HG03460 (cell line): Measurements from ENCODE around the gene HAPSTR1.
"Not testable (repeated sequence)": the region's sequence is repeated elsewhere in the genome, so short reads cannot be mapped to it uniquely, and the experiment has no call there.

Source experiments
- ATAC-seq: cut with Tn5 transposase; IDR thresholded peaks from one replicate; pipeline ENCODE4 v1.9.1; 2021; ENCODE audit not compliant: unreplicated experiment

Gene HAPSTR1, protein sequence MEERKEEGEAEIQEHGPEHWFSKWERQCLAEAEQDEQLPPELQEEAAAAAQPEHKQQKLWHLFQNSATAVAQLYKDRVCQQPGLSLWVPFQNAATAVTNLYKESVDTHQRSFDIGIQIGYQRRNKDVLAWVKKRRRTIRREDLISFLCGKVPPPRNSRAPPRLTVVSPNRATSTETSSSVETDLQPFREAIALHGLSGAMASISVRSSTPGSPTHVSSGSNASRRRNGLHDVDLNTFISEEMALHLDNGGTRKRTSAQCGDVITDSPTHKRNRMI

DNA sequence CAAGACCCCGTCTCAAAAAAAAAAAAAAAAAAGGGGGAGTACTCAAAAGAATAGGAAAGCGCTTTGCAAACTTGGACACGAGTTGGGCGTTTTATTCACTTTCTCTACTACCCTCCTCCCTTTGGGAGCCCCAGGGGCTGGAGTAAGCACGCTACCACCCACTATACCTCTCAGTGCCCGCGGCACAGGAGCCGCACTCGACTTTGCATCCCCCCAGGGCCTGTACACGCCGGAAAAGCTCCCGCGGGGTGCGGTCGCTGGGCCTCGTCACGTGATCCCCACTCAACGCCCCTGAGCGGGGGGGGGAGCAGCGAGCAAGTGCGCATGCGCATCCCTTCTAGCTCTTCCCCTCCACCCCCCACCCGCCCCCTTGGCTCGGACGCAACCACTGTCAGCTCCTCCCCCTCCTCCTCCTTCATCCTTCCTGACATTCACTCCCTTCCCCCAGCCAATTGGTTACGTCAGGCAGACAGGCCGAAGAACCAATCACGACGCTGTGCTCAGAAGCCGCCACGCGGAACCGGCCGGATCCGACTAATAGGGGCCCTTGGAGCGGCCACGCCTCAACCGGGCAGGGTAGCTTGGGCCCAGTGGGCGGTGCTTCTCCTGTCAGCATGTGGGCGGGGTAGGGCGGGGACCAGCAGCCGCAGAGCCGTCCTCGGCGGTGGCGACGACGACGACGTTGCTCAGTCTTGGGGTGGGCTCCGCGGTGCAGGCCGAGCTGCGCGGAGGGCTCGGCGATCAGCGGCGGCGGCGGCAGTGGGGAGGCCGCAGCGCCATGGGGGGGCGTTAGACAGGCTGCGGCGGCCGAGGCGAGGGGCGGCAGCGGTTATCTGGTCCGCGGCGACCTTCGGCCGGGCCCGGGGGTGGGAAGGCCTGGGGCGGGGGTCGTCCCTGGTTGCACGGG is at the start of gene HAPSTR1:
Gene HAPSTR1 (plus strand): TSS at position 685 of the 907 bp plus-strand sequence. CDS start 401 bp downstream, outside the sequence.
- ATAC-seq: peak; percentile 89

DNA sequence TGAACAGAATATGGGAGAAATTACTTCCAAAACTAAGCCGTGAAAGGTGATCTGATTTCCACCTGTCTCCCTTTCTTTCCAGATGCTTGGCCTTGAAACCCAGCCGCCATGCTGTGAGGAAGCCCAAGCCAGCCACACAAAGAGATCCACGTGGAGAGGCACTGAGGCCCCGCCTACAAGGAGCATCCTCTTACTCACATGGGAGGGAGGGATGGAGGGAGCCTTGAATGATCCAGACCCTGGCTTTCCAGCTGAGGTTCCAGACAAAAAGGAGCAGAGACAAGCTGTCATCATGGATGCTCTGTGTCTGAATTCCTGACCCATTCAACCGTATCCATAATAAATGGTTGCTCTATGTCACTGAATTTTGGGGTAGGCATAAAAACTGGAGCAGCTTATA is 48.9 kb upstream of the HAPSTR1 start:
- ATAC-seq: no peak

DNA sequence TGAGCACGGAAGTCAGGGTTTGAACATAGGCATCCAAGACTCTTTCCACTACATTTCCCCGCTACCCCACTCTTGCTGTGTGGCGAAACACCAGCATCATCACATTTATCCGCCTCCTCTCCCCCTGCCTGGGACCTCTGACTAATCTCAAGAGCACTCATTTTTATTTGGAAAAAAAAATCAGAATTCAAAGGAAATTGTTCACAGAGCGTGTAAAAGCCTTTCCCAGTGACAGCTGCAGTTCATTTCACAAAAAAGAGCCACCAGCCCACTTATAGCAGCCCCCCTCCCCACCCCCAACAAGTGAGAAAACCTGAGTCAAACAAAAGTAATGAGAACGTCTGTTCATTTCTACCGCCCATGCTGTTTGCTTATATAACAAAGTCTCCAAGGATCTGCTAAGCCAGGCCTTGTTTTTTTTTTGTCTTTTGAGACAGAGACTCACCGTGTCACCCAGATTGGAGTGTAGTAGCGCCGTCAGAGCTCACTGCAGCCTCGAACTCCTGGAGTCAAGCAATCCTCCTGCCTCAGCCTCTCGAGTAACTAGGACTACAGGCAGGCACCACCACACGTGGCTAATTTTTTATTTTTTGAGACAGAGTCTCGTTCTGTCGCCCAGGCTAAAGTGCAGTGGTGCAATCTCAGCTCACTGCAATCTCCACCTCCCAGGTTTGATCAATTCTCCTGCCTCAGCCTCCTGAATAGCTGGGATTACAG is 48.3 kb upstream of the HAPSTR1 start:
- no peak for ATAC-seq

DNA sequence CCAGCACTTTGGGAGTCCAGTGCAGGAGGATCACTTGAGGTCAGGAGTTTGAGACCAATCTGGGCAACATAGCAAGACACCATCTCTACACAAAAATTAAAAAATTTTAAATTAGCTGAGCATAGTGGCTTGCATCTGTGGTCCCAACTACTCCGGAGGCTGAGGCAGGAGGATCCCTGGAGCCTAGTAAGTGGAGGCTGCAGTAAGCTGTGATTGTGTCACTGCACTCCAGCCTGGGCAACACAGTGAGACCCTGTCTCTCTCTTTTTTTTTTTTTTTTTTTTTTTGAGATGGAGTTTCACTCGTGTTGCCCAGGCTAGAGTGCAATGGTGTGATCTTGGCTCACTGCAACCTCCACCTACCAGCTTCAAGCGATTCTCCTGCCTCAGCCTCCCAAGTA is 45.9 kb upstream of the HAPSTR1 start:
- not testable (repeated sequence) for ATAC-seq

DNA sequence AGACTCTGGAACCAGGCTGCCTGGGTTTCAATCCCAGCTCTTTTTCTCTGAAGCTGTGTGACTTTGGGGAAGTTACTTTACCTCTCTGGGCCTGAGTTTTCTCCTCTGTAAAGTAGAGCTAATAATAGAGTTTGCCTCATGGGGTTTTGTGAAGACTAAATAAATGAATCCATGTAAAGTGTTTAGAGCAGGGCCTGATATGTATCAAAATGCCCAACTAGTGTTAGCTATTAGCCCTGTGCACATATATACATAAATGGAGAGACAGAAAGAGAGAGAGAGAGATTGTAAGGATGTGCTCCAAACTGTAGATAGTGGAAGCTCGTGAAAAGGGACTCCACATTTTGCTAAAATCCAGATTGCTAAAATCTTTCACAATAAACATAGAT is 44.8 kb upstream of the HAPSTR1 start:
- ATAC-seq: no peak

DNA sequence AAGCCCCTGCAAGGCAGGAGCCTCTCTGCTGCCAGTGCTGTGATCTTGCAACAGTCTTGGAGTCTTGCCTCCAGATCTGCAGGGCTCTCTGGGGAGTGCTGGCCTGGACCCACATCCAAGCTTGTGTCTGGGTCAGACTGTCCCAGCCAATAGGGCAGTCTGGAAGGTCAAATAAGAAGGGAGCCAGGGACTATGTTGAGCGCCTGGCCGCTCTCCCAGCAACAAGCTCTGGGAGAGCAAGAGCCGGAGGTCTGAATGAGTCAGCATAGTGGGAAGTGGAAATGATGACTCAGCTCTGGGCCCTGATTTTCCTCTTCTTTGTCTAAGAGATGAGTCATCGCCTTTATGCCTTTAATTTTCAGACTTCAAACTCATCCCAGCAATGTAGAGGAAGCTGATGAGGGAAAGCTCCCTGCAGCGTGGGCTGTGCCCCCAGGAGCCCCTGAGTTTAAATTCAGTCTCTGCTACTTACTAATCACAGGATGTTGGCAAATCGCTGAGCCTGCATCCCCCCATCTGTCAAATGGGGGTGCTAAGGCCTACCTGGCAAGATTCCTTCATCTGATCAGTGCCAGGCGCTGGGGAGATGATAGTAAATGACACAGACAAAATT is 43.6 kb upstream of the HAPSTR1 start:
- peak; percentile 70 for ATAC-seq

DNA sequence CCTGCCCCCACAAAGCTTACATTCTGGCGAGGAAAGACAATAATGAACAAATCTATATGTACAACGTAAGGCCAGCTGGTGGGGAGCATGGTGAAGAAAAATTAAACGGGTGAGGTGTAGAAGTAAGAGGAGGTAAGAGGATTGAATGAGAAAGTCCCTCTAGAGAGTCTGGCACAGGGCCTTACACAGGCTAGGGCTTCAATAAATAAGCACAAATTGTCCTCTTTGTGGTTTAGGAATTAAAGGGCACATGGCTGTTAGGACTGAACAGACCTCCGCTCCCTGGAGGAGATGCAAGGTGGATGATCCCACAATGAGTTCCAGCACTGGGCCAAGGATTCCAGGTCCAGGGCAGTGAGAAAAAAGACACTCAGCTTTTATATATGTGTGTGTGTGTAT is 43.1 kb upstream of the HAPSTR1 start:
- ATAC-seq: no peak

DNA sequence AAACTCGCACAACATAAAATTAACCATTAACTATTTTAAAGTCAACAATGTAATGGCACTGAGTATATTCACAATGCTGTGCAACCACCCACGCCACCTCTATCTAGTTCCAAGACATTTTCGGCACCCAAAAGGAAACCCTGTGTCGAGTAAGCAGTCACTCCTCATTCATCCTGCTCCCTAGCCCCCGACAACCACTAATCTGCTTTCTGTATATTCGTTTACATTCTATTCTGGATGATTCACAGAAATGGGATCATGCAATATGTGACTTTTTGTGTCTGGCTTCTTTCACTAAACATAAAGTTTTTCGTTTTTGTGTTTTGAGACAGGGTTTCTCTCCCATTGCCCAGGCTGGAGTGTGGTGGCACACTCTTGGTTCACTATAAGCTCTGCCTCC is 42.2 kb upstream of the HAPSTR1 start:
- ATAC-seq: no peak

DNA sequence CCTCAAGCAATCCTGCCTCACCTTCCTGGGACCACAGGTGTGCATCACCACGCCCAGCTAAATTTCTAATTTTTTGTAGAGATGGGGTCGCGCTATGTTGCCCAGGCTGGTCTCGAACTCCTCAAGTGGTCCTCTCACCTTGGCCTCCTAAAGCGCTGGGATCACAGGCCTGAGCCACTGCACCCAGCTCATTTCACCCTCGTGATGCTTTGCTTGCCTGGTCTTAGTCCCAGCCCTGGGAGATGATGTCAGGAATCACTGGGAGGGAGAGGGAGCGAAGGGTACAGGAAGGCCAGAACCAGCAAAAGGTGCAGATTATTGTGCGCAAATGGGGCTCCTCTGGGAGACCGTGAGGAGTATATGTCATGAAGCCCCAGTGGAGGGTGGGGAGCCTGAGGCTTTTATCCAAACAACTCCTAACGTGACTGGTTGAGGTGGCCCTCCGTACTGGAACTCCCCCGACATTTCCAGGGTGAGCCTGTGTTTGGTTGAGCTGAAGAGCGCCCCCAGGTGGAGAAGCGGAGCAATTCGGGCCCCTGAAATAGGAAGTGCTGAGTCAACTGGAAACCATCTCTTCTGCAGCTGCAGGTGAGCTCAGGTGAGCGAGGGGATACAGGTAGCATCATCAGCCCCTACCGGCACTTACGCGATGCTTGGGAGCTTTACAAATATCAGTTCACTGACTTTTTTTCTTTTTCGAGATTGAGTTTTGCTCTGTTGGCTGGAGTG is 41.2 kb upstream of the HAPSTR1 start:
- ATAC-seq: no peak

DNA sequence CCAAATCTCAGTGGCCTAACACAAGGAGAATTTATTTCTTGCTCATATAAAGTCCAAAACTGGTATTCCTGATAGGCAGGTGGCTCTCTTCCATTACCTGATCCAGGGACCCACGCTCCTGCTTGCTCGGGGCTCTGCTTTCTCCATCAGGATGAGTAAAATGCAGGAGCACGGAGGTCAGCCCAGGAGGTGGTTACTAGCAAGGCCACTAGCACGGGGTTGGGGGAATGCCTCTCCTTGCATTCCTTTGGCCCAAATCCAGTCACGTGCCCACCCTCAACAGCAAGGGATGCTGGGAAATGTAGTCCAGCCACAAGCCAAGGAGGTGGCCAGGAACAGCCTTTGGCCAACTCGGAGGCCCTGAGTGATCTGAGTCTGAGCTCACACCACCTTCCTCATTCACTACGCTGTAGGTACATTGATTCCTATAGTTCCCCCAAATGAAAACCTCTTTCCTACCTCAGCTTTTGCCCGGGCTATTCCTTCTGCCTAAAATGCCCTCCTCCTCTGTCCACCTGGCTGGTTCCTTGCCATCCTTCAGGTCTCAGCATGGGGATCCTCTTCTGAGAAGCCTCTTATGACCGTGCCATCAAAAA is 38.3 kb upstream of the HAPSTR1 start:
- ATAC-seq: no peak

DNA sequence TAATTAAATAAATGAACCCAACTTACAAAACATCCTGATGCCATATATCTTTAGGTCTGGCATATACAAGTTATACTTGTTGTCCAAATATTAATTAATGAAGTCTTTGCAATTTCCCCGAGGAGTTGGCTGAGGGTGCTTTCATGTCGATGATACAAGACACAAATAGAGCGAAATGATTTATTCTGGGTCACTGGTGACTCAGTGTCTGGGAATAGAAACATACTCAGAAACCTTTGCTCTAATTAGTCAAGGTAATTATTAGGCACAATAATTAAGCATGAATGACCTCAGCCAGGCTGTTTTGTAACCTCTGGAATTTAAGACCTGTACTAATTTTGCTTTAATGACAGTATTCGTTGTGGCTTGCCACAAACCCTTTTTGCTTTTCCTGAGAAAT is 37.0 kb upstream of the HAPSTR1 start:
- ATAC-seq: no peak

DNA sequence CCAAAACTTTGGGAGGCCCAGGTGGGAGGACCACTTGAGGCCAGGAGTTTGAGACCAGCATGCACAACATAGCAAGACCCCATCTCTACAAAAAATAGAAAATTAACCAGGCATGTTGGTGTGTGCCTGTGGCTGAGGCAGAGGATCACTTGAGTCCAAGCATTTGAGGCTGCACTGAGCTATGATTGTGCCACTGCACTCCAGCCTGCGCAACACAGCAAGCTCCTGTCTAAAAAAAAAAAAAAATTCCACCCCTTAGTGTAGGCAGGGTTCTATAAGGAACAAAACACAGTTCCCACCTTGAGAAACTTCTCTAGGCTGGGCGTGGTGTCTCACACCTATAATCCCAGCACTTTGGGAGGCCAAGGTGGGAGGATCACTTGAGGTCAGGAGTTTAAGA is 36.3 kb upstream of the HAPSTR1 start:
- no peak for ATAC-seq

DNA sequence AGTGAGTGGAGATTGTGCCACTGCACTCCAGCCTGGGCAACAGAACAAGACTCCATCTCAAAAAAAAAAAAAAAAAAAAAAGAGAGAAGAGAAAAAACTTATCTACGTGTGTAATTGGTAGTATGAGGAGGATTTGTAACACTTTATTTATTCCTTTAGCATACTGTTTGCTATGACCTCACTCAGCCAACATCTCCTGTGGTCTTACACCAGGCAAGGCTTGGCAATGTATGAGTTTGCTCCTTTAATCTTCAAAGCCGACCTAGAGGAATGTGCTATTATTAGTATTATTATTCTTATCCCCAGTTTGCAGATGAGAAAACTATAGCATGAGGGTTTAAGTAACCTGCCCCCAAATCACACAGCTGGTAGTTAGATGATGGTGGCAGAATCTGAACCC is 35.8 kb upstream of the HAPSTR1 start:
- ATAC-seq: no peak

DNA sequence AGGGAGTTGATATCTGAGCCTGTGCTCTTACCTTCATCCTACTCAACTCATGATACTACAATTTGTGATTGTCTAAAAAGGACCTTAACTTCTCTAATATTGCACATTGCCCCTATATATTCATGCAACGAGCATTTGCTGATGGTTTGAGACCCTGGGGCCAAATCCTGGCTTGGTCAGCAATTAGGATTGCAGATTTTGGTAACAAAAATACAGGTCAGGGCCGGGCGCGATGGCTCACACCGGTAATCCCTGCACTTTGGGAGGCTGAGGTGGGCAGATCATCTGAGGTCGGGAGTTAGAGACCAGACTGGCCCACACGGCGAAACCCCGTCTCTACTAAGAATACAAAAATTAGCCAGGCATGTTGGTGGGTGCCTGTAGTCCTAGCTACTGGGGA is 35.4 kb upstream of the HAPSTR1 start:
- ATAC-seq: no peak

DNA sequence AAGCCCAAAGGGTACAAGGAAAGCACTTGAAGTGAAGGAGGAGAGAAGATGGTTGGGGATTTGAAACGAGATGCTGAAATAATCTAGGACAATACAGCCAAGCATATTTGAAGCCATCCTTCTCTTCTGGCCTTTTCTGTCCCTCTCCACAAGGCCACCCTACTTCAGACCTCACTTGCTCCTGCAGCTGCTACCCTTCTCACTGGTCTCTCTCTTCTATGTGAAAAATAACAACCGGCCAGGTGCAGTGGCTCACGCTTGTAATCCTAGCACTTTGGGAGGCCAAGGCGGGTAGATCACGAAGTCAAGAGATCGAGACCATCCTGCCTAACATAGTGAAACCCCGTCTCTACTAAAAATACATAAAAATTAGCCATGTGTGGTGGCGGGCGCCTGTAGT is 33.2 kb upstream of the HAPSTR1 start:
- no peak for ATAC-seq

DNA sequence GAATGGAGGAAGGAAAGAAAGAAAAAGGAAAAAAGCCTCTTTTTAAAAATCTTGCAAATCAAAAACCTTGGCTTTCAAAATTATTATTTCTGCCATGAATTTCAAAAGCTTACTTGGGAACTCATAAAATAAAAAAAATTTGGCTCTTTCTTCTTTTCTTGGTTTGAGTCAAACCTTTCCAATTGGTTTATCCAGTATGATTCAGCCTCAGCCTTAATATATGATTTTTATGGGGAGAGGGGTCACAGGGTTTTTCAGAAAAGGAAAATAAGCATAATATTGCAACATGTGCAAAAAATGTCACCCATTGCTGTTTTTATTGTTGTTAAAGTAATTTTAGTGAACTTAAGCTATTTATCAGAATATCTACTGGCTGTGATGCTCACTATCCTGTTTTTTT is 31.2 kb upstream of the HAPSTR1 start:
- no peak for ATAC-seq

DNA sequence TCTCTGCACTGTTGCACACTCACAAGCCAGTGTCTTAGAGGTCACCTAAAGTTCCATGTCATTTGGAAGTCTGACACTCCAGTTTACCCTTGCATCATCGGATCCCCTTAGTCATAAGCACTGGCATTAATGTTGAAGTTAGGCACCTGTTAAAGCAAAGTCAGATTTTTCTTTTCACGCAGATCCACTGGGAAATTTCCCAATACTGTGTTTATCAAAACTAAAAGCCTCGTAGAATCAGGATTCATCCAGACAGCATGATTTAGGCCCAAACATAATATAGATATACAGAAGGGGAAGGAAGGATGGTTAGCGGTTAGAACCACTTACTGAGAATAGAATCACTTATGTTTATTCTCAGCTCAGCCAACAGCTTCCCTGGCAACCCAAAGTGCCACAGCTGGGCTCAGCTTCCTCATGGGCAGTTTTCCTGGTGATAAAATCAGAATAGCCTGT is 30.1 kb upstream of the HAPSTR1 start:
- no peak for ATAC-seq

DNA sequence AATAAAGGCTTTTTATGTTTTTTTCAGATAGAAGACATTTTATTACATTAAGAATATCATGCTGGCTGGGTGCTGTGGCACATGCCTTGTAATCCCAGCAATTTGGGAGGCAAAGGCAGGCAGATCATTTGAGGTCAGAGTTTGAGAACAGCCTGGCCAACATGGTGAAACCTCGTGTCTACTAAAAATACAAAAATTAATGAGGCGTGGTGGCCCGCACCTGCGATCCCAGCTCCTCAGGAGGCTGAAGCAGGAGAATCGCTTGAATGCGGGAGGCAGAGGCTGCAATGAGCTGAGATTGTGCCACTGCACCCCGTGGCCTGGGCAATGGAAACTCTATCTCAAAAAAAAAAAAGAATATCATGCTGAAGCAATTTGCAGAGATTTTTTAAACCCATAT is 29.1 kb upstream of the HAPSTR1 start:
- no peak for ATAC-seq

DNA sequence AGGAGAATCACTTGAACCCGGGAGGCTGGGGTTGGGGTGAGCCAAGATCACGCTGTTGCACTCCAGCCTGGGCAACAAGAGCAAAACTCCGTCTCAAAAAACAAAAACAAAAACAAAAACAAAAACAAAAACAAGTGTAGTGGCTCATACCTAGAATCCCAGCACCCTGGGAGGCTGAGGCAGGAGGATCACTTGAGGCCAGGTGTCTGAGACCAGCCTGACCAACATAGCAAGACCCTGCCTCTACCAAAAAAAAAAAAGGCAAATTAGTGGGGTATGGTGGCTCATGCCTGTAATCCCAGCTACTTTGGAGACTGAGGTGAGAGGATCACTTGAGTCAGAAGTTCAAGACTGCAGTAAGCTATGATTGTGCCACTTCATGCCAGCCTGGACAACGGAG is 26.4 kb upstream of the HAPSTR1 start:
- no peak for ATAC-seq

DNA sequence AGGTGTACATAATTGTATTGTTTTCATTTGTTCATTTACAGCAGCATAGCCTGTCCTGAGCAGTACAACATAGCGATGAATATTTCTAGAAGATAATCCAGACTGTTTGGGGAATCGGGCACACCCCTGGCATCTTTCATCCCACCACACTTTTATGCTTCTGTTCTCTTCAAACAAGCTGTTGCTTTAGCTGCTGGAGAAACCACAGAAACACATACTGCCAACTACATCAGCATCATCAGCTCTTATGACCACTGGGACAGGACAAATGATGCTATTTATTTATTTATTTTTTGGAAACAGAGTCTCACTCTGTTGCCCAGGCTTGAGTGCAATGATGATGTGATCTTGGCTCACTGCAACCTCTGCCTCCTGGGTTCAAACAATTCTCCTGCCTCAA is 22.6 kb upstream of the HAPSTR1 start:
- ATAC-seq: no peak
